NCI-H1048 (cell line): ENCODE data around the gene DMBX1.

Source experiments
- DNase-seq: peaks from one replicate; lab custom pipeline; 2025; lab: John Stamatoyannopoulos, UW

DMBX1 gene

DNA sequence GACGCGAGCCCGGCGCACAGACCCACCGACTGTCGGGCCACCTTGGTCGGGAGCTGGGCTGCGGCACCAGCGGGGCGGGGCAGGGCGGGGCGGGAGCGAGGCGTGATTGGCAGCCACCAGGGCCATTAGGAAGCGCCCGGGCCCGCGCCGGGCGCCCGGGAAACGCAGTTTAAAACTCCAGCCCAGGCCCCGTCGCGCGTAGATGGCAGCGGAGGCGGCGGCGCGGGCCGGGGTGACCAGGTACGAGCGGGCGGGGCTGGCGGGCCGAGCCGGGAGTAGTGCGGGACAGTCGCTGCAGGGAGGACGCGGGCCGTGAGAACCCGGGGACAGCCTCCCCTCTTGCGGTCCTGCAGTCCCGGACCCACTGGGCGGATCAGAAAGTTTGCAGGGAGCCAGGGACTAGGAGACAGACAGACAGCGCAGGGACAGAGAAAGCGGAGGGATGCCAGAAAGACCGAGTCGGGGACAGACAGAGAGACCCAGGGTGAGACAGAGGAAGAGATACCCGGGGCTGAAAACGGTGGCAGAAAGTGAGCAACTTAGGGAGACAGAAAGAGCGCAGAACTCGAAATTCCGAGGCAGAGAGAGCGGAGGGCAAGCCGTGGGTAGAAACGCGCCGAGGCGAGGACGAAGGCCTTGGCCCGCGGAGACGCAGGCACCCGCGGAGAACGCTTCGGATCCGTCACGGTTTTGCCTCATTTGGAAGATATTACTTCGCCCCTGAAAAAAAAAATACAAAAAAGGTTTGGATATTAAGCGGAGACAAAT is at the start of gene DMBX1:
Gene DMBX1 (plus strand): TSS at position 199 of the 768 bp plus-strand sequence. CDS start 17,175 bp downstream, outside the sequence.
- peak; percentile 38 for DNase-seq

DNA sequence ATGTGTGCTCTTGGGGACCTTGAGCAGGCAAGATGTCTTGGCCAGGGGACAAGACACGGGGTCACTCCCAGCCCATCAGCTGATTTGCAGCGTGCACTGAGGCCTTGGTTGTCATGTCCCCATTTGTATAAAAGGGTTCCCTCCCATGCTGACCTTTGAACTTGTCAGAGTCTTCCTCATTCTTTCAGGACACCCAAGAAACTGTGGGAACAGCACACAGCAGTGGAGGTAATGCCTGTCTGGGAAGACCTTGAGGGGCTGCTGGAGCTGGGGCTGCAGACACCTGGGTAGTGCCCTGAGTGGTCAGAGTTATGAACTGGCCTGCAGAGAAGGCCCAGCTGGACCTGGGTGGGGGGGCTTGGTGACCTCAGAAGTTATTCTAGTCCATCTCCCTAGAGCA is 49.2 kb upstream of the DMBX1 start:
- no peak for DNase-seq

DNA sequence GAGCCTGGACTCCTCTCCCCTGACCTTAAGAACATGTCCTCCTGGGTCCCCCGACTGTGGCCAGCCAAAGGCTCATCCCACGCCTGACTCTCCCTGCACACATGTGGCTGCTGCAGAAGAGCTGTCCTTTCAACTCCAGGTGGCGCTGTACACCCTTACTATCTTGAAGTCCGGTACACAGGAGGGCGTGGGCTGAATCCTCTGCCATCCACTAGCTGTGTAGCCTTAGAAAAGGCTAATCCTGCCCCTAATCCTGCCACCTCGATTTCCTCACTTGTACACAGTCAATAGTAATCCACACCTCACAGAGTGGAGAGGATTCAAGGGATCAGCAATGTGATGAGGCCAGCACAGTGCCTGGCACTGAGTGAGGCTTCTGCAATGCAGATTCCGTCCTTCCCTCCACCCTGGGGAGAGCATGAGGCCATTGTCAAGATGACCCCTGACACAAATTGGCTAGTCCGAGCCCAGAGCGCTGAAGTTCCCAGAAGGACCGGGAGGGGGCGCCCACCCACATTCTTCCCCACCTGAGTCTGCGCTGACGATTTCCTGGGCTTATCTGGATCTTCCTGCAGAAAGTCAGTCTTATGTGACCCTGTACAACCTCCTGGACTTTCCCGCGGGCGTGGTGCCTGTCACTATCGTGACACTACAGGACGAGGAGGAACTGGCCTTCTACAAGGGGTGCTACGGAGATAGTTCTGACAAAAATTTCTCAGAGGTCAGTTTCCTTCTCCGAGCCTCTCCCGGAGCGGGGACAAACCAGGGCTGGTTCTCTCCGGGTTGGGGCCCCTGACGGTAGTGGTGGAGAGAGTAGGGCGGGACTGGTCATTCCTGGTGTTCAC is 47.1 kb upstream of the DMBX1 start:
- DNase-seq: no peak

DNA sequence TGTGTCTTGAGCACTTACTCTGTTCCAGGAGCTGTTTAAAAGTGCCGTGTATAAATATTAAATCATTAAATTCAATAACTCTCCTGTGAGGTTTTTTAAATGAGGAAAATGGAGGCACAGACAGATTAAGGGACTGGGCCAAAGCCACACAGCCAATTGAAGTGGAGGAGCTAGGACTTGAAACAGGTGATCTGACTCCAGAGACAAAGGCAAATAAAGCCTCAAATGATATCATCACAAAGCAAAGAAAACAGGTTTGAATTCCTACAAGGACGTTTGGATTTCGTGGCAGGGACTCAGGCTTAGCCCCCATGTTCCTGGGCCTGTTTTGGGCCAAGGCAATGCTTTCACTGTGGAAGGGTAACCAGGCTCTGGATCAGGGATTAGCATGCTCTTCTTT is 45.2 kb upstream of the DMBX1 start:
- DNase-seq: no peak

DNA sequence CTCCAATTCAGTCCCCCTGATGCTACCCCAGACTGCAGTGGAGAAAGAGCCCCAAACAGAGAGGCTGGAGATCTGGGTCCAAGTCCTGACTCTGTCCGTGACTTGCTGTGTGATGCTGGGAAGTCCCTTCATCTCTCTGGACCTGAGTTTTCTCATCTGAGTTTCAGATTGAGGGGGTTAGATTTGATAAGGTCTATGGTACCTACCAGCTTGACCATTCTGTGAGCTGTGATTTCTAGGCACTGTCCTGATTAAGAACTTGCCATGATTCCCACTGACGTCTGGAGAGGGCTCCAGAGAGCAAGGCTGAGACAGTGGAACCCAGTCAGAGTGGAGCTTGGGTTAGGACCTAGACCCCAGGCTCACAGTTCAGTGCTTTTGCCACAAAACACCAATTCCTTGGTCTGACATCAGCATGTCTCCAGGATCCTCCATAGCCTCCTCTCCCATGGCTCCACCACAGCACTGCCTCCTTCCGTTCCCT is 43.8 kb upstream of the DMBX1 start:
- no peak for DNase-seq

DNA sequence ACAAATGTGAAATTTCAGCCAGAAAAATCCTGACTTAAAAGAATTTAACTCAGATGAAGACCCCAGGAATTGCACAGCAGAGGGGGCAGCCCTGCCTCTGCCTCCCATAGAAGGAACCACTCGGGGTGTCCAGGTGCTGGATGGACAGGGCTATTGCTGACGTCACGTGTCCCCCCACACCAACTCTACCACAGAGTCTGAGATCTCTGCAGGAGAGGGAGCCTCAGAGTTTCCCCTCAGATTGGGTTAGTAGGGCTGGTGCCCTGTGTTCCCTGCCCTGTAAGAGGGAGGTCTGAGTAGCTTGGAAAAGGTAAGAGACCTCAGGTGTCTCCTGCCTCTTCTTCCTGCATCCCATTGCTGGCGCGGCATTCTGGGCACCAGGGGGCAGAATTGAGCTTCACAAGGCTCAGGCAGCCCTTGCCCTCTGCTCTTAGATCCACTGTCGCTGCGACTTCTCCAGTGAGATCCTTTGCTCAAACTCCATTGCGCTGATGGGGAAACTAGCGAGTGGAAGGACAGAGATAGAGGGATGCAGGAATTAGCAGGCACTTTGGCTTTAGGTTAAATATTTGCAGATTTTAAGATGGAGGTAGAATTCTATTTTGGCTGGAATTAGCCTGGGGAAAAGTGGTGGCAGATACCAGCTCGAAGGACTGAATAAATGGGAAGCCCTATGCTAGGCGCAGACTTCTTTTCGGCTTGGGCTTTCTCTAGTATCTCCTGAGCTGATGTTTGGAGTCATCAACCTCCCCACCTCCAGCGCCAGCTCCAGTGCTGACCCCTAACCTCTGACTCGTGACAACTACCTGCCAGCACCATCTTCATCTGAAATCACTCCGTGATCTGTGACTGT is 42.8 kb upstream of the DMBX1 start:
- peak; percentile 6 for DNase-seq

DNA sequence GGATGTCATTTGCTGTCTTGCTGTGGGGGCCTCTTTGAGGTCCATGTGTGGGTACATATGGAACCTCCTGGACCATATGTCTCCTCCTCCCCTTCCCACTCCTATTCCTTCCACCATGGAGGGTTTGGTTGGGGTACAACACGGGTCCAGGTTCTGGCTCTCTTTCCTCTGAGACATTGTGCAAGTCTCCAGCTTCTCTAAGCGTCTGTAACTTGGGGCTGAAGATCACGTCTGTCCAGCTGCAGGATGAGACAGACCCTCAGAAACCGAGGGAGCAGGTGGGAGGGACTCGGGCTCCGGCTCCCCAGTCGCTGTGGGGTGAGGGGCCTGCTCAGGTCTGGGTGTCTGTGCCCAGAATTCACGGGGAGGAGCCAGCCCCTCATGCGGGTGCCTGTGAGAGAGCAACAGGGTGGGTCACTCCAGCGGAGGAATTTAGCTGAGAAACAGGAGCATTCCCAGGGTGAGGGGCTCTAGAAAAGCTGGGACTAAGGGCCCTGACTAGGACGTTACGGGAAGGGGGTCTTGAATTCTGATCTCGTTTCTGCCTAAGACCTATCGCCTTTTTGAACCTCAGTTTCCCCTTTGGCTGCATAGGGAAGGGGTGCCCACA is 42.0 kb upstream of the DMBX1 start:
- DNase-seq: no peak

DNA sequence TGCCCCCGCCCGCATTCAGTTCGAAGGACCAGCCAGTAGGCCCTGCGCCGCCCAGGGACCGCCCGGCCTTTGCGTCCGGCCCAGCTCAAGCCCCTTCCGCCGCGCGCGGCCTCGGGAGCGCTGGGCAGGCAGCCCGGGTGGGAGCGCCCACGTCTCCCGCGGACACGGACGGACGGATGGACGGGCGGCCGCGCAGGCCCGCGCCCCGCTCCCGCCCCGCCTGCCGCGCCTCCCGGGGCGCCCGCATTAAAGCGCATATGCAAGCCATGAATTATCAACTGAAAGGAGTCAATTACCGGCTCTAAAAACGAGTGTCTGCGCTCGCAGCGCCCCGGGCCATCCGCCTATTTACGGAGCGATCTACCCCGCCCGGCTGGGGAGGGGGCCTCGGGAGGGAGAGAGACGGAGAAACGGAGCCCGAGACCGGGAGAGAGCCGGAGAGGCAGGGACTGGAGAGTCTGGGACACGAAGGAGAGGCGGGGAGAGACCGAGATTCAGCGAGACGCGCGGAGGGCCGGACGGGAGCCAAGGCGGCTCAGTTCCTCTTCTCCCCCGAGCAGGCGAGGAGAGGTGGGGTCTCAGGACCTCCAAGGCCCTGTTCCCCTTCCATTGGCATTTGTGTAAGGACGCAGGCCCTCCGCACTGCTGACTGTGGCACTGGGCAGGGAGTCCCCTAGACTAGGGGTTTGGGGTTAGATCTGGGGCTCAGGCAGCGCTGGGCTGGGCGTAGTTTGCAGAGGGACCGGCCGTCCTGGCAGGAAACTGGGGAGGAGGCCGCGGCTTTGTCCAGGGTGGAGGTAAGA is 41.3 kb upstream of the DMBX1 start:
- no peak for DNase-seq

DNA sequence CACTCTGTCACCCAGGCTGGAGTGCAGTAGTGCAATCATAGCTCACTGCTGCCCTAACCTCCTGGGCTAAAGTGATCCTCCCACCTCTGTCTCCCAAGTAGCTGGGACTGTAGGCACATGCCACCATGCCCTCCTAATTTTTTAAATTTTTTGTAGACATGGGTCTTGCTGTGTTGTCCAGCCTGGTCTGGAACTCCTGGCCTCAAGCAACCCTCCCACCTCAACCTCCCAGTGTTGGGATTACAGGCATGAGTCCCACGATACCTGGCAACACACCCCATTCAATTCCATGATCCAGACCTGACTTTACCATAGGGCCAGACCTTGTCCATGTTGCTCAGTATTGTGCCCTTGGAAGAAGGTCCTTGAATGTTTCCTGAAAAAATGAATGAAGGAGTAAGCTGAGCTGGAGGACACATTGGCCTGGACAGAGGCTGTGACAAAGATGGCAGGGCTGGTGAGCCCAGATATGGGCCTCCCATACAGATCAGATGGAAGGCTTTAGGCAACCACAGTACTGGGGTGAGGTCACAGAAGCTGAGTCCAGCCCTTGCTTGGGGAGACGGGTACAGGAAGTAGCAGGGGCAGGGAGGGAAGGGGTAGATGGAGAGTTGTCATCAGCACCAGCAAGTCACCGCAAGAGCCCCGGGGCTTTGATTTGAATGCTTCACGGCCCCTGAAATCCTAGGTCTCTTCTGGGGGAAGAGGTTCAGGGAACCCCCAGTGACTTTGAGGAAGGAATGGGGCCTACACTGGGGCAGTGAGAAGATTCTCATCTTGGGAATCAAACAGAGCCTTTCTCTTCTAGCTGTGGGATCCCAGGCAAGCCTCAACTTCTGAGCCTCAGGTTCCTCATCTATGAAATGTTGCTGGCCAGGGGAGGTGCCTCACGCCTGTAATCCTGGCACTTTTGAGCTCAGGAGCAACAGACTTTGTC is 40.1 kb upstream of the DMBX1 start:
- no peak for DNase-seq

DNA sequence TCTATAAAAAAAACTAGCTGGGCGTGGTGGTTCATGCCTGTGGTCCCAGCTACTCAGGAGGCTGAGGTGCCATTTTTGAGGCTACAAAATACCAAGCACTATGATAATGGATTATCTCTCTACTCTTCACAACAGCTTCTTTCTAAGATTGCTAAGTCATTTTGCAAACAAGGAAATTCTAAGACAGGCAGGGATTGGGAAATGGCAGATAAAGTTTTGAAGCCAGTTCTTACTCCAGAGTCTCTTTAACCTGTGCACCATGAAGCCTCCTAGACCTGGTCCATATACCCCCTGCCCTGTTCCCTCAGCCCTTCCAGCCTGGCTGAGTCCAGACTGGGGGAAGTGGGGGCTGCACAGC is 39.5 kb upstream of the DMBX1 start:
- DNase-seq: no peak

DNA sequence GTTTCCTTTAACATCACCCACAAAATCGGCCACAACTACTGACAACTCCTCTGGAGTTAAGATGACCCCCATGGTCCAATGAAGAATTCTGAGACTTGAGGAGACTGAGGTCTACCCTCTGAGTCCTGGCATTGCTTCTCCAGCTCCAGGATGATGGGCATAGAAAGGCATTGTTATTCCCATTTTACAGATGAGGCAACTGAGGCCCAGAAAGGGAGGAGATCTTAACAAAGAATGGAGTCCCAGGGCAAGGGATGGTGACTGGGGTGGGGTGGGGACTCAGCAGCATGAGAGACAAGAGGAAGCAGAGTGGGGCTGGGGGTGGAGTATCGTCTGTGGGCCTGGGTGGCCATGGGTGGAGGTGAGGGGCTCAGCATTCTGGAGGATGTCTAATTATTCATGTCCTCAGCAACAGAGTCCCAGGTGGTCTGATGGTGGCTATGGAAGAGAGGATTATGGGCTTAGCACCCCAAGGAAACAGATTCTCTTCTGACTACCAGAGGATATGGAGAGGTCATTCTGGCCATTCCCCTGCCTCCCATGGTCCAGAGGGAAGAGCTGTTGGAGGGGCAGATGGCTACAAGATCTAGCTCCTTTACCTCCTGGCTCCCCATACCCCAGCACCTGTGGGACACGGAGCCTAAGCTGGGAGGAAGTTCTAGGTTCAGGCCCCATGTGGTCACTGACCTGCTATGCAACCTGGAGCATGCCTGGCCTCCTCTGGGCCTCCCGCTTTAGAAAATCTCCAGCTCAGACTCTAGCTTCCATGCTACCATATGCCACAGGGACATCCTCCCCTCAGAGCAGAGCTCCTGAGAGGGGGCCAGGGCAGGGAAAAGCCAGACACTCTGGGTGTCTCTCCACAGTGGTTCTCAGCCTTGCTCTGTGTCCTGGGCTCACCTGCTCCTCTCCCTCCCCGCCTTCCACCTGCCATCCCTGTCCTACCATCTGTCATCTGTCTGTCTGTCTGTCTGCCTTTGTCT is 37.4 kb upstream of the DMBX1 start:
- DNase-seq: no peak

DNA sequence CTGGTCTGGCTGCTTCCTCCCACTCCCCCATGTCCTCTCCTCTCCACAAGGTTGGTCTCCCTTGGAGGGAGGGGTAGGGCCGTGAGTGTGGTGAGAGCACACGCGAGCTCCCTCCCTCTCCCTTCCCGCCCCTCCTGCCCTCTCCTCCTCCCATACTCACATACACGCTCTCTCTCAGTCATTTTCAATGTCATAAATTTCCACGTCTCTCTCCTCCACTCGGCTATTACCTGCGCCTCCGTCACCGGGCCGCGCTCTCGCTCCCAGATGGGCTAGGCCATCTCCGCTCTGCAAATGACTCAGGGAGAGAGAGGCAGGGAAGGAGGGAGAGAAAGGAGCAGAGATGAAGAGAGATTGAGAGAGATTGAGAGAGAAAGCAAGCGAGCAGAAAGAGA is 36.7 kb upstream of the DMBX1 start:
- DNase-seq: no peak

DNA sequence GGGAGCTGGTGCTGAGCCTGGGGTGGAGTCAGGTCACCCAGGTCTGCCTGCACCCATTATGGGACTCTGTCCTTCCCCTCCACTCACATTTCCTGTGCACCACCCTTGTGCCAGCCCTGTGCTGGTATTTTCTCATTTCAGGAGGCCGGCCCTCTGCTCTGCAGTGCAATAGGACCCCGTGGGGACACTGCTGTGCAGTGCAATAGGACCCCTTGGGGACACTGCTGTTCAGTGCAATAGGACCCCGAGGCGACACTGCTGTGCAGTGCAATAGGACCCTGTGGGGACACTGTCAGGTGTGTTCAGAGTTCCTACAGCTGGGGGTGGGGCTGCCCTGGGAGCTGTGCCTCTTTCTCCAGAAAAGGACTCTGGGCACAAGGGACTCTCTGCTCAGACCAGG is 36.2 kb upstream of the DMBX1 start:
- no peak for DNase-seq

DNA sequence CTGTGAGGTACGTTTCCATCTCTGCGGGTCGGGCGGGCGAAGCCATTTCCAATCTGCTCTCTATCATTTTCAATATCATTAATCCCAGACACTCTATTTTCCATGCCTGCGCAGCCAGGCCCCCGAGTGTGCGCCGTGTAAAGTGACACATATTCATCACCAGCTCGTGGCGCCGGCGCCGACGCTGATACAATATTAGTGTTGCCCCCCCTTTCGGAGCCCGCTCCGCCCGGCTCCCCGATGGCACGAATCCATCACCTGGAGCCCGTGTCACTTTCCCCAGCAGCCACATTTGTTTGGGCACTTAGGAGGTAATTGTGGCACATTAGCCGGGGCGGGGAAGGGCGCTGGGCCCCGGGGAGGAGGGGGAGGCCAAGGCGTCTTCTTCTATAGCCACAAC is 33.7 kb upstream of the DMBX1 start:
- no peak for DNase-seq

DNA sequence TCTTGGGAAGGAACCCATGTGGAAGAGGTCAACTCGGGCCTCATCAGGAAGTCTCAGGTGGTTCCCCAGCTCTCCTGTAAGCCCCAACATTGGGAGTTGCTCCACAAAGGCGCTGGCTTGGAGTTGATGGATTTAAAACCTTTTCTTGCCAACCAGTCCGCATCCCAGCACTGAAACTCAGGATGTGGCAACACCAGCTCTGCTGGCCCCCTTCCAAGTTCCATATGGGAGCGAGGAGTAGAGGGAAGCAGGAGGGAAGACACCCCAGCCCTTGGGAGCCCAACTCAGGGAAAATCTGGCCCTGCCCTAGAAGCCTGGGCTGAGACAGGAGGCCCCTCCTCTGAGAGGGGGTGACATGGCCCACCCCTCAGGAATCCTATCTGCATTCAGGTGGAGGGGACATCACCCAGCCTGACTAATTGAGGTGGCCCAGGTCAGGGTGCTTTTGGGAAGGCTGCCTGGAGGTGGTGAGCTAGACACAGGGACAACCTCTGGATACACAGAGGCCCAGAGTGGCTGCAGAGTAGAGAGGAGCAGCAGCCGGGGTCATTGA is 33.1 kb upstream of the DMBX1 start:
- no peak for DNase-seq

DNA sequence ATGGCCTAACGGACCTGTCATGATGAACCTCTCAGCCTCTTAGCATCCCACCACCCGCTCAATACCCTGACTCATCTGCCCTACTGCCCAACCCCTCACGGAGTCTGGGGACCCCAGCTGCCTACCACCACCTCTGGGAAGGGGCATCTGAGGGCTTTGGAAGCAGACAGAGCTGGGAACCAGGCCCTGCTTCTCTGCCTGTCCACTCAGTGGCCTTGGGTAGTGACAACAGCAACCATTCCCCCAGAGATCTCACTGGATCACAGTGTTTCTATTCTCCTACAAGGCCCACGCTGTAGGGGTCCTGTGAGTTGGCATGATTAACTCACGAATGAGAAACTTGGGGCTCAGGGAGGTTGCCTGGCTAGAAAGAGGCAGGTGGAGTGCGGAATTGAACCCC is 32.5 kb upstream of the DMBX1 start:
- no peak for DNase-seq

DNA sequence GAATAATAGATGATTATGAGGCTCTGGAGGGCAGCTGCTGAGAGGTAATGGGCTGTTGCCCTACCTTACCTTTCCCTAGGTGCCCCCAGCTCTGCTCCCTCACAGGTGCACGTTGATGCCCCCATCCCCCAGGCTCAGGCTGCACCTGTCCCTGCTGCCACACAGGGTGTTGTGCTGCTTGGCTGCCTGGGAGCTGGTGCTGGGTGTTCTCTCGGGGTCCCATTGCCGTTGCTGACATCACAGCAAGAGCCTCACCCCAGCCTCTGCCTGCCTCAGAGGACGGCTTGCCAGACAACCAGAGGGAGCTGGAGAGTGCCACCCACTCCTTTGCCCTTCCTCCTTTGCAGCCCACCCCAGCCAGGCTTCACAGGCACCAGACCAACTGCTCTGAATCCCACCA is 31.4 kb upstream of the DMBX1 start:
- DNase-seq: no peak

DNA sequence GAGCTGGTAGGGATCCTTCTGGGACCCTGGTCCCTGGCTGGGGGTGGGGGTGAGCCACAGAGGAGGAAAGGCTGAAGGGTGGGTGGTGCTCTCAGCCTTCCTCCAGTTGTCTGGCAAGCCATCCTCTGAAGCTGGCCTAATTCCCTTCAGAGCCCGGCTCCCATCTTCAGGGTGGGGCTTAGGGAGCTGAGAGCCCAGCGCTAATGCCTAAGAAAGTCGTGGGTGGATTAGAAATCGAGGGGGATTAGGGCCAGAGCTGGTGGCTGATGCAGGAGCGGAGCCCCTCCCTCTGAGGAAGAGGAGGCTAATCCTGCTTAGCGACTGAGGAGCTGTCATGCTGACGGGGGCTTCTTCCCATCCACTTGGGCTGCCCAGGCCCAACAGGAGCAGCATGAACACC is 30.8 kb upstream of the DMBX1 start:
- no peak for DNase-seq
